Measurements from ENCODE around the gene CCDC85C. TPM values are rescaled to one million over a fixed set of nuclear protein-coding genes. Genes with fewer than 3 reads are reported as not detected.

Gene CCDC85C
- total RNA-seq, 1 donor from 2014 or later: 82.2 TPM

DNA sequence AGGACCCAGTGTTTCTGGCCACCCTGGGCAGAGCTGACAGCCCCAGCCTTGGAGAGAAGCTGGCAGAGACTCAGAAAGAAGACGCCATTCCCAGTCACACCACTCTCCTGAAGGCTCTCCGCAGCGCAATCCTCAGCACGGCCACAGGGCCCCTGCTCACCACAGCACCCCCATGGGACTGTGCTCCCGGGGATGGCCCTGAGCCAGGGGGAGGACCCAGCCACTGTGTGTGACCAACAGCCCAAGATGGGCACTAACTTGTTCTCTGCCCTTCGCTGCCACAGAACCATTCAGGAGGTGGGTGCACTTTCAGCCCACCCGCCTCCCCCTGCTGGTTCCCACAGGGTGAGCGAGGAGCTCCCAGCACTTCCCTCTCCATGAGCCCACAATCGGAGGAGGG is 65.7 kb downstream of the CCDC85C start:
- no peaks in the 10 kb centered on the region for H3K27me3 Mint-ChIP-seq (ENCODE audit: low read depth)
- H3K36me3 Mint-ChIP-seq: no peaks in the 10 kb centered on the region
- TF ChIP-seq, protein P1, sequence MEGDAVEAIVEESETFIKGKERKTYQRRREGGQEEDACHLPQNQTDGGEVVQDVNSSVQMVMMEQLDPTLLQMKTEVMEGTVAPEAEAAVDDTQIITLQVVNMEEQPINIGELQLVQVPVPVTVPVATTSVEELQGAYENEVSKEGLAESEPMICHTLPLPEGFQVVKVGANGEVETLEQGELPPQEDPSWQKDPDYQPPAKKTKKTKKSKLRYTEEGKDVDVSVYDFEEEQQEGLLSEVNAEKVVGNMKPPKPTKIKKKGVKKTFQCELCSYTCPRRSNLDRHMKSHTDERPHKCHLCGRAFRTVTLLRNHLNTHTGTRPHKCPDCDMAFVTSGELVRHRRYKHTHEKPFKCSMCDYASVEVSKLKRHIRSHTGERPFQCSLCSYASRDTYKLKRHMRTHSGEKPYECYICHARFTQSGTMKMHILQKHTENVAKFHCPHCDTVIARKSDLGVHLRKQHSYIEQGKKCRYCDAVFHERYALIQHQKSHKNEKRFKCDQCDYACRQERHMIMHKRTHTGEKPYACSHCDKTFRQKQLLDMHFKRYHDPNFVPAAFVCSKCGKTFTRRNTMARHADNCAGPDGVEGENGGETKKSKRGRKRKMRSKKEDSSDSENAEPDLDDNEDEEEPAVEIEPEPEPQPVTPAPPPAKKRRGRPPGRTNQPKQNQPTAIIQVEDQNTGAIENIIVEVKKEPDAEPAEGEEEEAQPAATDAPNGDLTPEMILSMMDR (IDR thresholded peaks at IDR 0.05; ENCODE audit: unreplicated experiment): no peak
- H3K4me3 Mint-ChIP-seq: no peak overlapping the region
- H3K27ac Mint-ChIP-seq: peak overlapping the region; percentile 86
- H3K9me3 Mint-ChIP-seq: no peaks in the 10 kb centered on the region
- no peak for DNase-seq (ENCODE audit: low spot score in 2 of 2, unreplicated experiment in 2 of 2)
- peaks cover 48% of the 10 kb centered on the region for H3K4me1 Mint-ChIP-seq

DNA sequence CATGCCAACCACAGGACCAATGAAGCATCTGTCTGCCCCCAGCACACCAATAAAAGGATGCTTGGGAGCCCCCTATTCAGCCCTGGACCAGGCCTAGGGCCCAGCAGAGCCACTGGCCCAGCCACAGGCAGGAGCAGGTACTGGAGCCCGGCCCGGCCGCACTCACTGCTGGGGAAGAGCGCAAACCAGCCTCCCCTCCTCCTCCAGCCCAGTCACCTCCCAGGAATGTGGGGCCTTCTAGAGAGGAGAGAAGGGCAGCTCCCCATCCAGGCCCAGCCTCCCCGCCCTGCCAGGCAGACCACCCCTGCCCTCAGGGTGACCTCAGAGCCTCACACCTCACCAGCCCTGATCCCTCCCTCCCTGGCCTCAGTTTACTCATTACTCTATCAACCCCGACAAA is 66.6 kb downstream of the CCDC85C start:
- H3K36me3 Mint-ChIP-seq: no peaks in the 10 kb centered on the region
- no peaks in the 10 kb centered on the region for H3K27me3 Mint-ChIP-seq (ENCODE audit: low read depth)
- peak in 1 of 2 experiments; percentile 59 for DNase-seq (ENCODE audit: low spot score in 2 of 2, unreplicated experiment in 2 of 2)
- no peaks in the 10 kb centered on the region for H3K9me3 Mint-ChIP-seq
- H3K27ac Mint-ChIP-seq: peak overlapping the region; percentile 86
- TF ChIP-seq, protein P1 (IDR thresholded peaks at IDR 0.05; ENCODE audit: unreplicated experiment): no peak
- no peak overlapping the region for H3K4me3 Mint-ChIP-seq
- peaks cover 48% of the 10 kb centered on the region for H3K4me1 Mint-ChIP-seq

DNA sequence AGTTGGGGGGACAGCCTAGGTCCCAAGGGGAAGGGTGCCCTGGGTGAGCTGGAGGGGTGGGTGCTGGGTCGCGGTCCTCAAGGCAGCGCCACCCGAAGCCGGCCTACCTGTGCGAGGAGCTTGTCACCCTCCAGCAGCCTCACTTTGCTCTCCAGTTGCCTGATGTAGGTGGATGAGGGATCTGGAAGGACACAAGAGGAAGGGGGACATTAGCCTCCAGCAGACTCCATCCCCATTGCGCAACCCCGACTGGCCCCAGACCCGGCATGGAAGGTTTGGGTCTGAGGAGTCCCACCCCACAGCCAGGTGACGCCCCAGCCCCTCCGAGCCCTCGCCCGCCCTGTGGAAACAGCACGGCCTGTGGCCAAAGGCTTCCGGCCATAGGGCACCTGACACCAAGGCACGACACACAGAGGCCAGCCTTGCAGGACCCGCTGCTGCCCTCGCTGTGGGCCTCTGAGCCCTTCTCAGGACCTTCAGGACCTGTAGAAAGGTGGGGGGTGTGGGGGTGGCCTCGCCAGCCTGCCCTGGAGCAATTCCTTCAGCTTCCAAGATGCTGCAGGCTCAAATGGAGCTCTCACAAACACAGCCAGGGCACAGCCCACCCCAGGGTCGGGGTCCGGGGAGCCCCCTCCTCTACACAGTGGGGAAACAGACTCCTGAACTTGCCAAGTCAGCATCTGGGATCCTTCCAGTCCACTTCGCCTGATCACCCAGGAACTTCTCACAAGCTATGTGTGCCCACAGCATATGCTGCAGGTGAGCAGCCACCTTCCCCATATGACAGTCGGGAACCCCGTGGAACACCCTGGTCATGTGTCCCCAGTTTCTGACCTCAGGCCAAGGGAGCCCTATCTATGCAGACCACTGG is 67.9 kb downstream of the CCDC85C start:
- no peak for DNase-seq (ENCODE audit: low spot score in 2 of 2, unreplicated experiment in 2 of 2)
- peaks cover 42% of the 10 kb centered on the region for H3K4me1 Mint-ChIP-seq
- H3K27me3 Mint-ChIP-seq (ENCODE audit: low read depth): no peaks in the 10 kb centered on the region
- TF ChIP-seq, protein P1 (IDR thresholded peaks at IDR 0.05; ENCODE audit: unreplicated experiment): no peak
- H3K4me3 Mint-ChIP-seq: no peak overlapping the region
- no peaks in the 10 kb centered on the region for H3K36me3 Mint-ChIP-seq
- H3K9me3 Mint-ChIP-seq: no peaks in the 10 kb centered on the region
- H3K27ac Mint-ChIP-seq: peak overlapping the region; percentile 64

DNA sequence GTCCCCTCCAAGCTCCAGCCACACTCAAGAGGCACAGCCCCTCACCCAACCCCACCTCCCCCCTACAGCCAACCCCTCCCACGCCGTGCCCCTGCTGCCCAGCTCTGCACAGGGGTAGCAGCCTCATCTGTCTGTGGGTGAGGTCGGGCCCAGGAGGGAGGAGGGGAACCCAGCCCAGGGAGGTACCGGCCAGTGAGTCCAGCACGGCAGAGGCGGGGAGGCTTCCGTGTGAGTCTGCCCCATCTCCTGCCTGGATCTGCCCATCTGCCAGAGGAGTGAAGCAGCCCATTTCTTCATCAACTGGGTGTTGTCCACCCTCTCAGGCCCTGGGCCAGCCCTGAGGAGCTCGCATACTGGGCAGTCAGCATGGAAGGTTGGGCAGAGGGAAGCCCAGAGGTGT is 68.6 kb downstream of the CCDC85C start:
- Mint-ChIP-seq H3K4me3 (no peak overlapping the region), H3K27ac (no peak overlapping the region), H3K4me1 (peaks cover 46% of the 10 kb centered on the region), H3K27me3 (ENCODE audit: low read depth) (no peaks in the 10 kb centered on the region), H3K9me3 (no peaks in the 10 kb centered on the region), H3K36me3 (no peaks in the 10 kb centered on the region)
- TF ChIP-seq, protein P1 (IDR thresholded peaks at IDR 0.05; ENCODE audit: unreplicated experiment): no peak
- DNase-seq (ENCODE audit: low spot score in 2 of 2, unreplicated experiment in 2 of 2): no peak

DNA sequence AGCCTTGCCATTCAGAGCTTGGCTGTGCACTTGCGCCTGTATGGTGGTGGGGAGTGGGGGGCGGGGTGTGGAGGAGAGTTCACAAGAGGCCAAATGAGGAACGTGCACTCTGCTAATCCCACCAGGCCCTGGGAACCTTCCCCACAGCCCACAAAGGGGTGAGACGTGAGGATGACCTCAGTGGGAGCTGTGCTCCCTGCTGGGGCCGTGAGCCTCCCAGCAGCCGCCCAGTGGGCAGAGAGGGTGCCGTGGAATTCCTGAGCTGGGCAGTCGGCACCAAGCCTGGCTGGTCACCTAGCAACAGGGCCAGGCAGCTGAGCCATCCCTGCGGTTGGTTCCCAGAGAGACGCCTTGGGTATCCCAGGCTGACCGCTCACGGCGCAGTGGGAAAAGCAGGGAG is 69.1 kb downstream of the CCDC85C start:
- Mint-ChIP-seq H3K4me3 (no peak overlapping the region), H3K36me3 (no peaks in the 10 kb centered on the region), H3K9me3 (no peaks in the 10 kb centered on the region), H3K27ac (no peak overlapping the region), H3K27me3 (ENCODE audit: low read depth) (no peaks in the 10 kb centered on the region), H3K4me1 (peaks cover 45% of the 10 kb centered on the region)
- no peak for DNase-seq (ENCODE audit: low spot score in 2 of 2, unreplicated experiment in 2 of 2)
- TF ChIP-seq, protein P1 (IDR thresholded peaks at IDR 0.05; ENCODE audit: unreplicated experiment): no peak

All from mesothelial cell of epicardium (in vitro differentiated cells).